Muscle of leg (tissue), 11 donors: Measurements from ENCODE around the gene ALKBH1. TPM values are rescaled to one million over a fixed set of nuclear protein-coding genes. Genes with fewer than 3 reads are reported as not detected.
A peak's percentile ranks its signal among the peaks of the same experiment; 100 is the strongest.
"Not testable (repeated sequence)": the region's sequence is repeated elsewhere in the genome, so short reads cannot be mapped to it uniquely, and the experiment has no call there.

Experiments used
- DNase-seq: peaks from one replicate; pipeline ENCODE4 v3.0.0; 2013
- H3K27ac ChIP-seq: one replicate; pipeline ENCODE4 v1.5.1; 2013; ENCODE audit warnings: mild to moderate bottlenecking, low read length, control low read depth
- H3K27me3 ChIP-seq: one replicate; pipeline ENCODE4 v1.6.1; 2013; ENCODE audit warnings: low read length; ENCODE audit not compliant: control insufficient read depth, insufficient read depth
- H3K36me3 ChIP-seq: one replicate; pipeline ENCODE4 v1.6.1; 2013; ENCODE audit warnings: low read length; ENCODE audit not compliant: control insufficient read depth, insufficient read depth
- H3K4me1 ChIP-seq: one replicate; pipeline ENCODE4 v1.6.1; 2013; ENCODE audit warnings: low read length; ENCODE audit not compliant: control insufficient read depth, insufficient read depth
- H3K4me3 ChIP-seq: one replicate; pipeline ENCODE4 v1.5.1; 2013; ENCODE audit warnings: low read length, control low read depth
- H3K9me3 ChIP-seq: replicated peaks from 2 replicates; pipeline ENCODE4 v1.6.1; 2013; ENCODE audit warnings: low read depth, low read length; ENCODE audit not compliant: control insufficient read depth
- WGBS: methylation state at CpG from one replicate; pipeline ENCODE4 v1.1.5; 2013; ENCODE audit warnings: missing lambda C conversion rate; ENCODE audit not compliant: insufficient coverage; 5-methylcytosine and 5-hydroxymethylcytosine counted together
- polyA plus RNA-seq, 8 donors: library from polyadenylated mRNA; unstranded; fragments of 120-200 nt; gene quantifications; one replicate each; pipeline versions ENCODE4 v1.2.1 to v1.2.3, GENCODE V29; 2013; ENCODE audit warnings: inconsistent platforms in 1 of 8, low replicate concordance in 1 of 8; ENCODE audit not compliant: insufficient read length in 8 of 8, insufficient read depth in 1 of 8
- total RNA-seq: library from RNA; stranded (reverse); fragments of 120-200 nt; gene quantifications from one replicate; pipeline ENCODE4 v1.2.4, GENCODE V29; 2013

ALKBH1 gene
- total and polyA plus RNA-seq, 9 donors = 9.1 to 13.1 (median 10.5) TPM

- H3K27me3 ChIP-seq = no peaks in the 10 kb centered on the region
- peaks cover 4% of the 10 kb centered on the region for H3K4me1 ChIP-seq
- H3K9me3 ChIP-seq = no peaks in the 10 kb centered on the region
- 86% methylated on average over 4 of the region's 7 CpGs for WGBS
- no peak overlapping the region for H3K27ac ChIP-seq
- no peak for DNase-seq
- peaks cover 18% of the 10 kb centered on the region for H3K36me3 ChIP-seq
- H3K4me3 ChIP-seq = no peak overlapping the region
Measured at GRCh38 chr14:77681196-77682157, 26.3 kb downstream of the ALKBH1 start.

DNA sequence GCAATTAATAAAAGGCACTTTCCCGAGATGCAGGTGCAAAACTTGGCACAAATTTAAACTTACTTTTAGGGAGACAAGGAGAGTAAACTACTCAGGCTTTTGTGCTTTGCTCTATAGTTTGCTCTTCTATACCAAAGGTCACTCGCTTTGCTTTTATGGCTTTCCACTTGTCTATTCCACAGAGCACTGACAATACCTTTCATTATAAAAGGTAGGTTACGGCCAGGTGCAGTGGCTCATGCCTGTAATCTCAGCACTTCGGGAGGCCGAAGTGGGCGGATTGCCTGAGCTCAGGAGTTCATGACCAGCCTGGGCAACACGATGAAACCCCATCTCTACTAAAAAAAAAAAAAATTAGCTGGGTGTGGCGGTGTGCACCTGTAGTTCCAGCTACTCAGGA lies 32.9 kb downstream of the ALKBH1 start:
- H3K36me3 ChIP-seq = peaks cover 33% of the 10 kb centered on the region
- no peak for DNase-seq
- H3K27ac ChIP-seq = no peak overlapping the region
- WGBS = no CpG with 5 or more reads among the region's 8 CpGs
- no peaks in the 10 kb centered on the region for H3K4me1 ChIP-seq
- no peak overlapping the region for H3K4me3 ChIP-seq
- no peaks in the 10 kb centered on the region for H3K27me3 ChIP-seq
- no peaks in the 10 kb centered on the region for H3K9me3 ChIP-seq

- Histone ChIP-seq H3K27ac (no peak overlapping the region), H3K36me3 (peaks cover 26% of the 10 kb centered on the region), H3K27me3 (no peaks in the 10 kb centered on the region), H3K9me3 (no peaks in the 10 kb centered on the region), H3K4me1 (no peaks in the 10 kb centered on the region), H3K4me3 (no peak overlapping the region)
- no peak for DNase-seq
Measured at GRCh38 chr14:77673193-77673592, 34.6 kb downstream of the ALKBH1 start.

DNA sequence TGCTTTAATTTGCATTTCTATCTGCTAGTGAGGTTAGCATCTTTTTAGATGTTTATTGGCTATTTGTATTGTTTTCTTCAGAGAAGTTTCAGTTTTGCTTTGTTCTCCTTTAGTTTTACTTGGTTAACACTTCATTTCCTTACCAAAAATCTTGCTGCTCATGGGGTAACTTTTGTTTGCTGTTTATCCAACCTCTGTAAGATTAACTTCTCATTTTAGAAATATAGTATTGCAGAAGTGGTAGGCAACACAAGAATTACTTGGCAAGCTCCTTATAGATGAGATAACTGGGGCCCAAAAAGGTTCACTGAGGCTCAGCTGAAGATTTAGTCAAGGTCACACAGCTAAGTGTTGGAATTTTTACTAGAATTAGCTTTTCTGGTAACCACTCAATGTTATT lies 40.5 kb downstream of the ALKBH1 start:
- Histone ChIP-seq H3K27ac (no peak overlapping the region), H3K4me1 (no peaks in the 10 kb centered on the region), H3K9me3 (no peaks in the 10 kb centered on the region), H3K4me3 (no peak overlapping the region), H3K27me3 (no peaks in the 10 kb centered on the region), H3K36me3 (no peaks in the 10 kb centered on the region)
- no peak for DNase-seq

DNA sequence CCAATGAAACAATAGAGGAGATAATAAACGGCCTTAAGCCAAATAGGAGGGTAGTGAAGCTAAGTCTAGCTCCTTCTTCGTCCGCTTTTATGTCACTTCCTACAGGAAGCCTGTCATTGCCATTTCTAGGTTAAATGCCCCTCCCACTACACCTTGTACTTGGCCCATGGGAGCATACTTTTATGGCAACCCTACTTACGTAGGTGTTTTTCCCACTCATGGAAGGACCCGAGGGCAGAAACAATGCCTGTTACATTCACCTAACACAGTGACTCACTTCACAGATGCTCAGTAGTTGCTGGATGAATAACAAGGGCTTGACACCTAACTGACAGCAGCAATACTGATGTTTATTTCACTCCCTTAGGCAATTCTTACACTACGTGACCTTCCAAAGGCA lies 44.5 kb downstream of the ALKBH1 start:
- DNase-seq = no peak
- Histone ChIP-seq H3K4me3 (no peak overlapping the region), H3K36me3 (no peaks in the 10 kb centered on the region), H3K27me3 (peaks cover 3% of the 10 kb centered on the region), H3K27ac (no peak overlapping the region), H3K4me1 (no peaks in the 10 kb centered on the region), H3K9me3 (no peaks in the 10 kb centered on the region)
- 45% methylated on average over 2 of the region's 6 CpGs for WGBS

DNA sequence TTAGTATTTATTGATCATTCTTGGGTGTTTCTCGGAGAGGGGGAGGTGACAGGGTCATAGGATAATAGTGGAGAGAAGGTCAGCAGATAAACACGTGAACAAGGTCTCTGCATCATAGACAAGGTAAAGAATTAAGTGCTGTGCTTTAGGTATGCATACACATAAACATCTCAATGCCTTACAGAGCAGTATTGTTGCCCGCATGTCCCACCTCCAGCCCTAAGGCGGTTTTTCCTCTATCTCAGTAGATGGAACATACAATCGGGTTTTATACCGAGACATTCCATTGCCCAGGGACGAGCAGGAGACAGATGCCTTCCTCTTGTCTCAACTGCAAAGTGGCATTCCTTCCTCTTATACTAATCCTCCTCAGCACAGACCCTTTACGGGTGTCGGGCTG lies 46.3 kb downstream of the ALKBH1 start:
- not testable (repeated sequence) for H3K9me3 ChIP-seq, H3K27ac ChIP-seq, H3K36me3 ChIP-seq, DNase-seq, H3K4me3 ChIP-seq, H3K4me1 ChIP-seq, H3K27me3 ChIP-seq
- 70% methylated on average over 5 of the region's 9 CpGs for WGBS

- H3K4me3 ChIP-seq = no peak overlapping the region
- H3K36me3 ChIP-seq = no peaks in the 10 kb centered on the region
- H3K4me1 ChIP-seq = no peaks in the 10 kb centered on the region
- H3K27me3 ChIP-seq = peaks cover 3% of the 10 kb centered on the region
- no peak for DNase-seq
- H3K27ac ChIP-seq = no peak overlapping the region
- H3K9me3 ChIP-seq = no peaks in the 10 kb centered on the region
- WGBS = 41% methylated on average over 4 of the region's 7 CpGs
Measured at GRCh38 chr14:77660754-77661153, 47.1 kb downstream of the ALKBH1 start.

- no peak overlapping the region for H3K4me3 ChIP-seq
- no CpG with 5 or more reads among the region's 2 CpGs for WGBS
- H3K27me3 ChIP-seq = peaks cover 3% of the 10 kb centered on the region
- no peak overlapping the region for H3K27ac ChIP-seq
- H3K4me1 ChIP-seq = no peaks in the 10 kb centered on the region
- no peaks in the 10 kb centered on the region for H3K9me3 ChIP-seq
- DNase-seq = peak; percentile 23
- H3K36me3 ChIP-seq = no peaks in the 10 kb centered on the region
Measured at GRCh38 chr14:77659831-77660230, 48.0 kb downstream of the ALKBH1 start.

GRCh38 chr14:77657280-77657679 lies 50.5 kb downstream of the ALKBH1 start:
- Histone ChIP-seq H3K9me3 (no peaks in the 10 kb centered on the region), H3K27me3 (peaks cover 3% of the 10 kb centered on the region), H3K36me3 (no peaks in the 10 kb centered on the region), H3K4me3 (no peak overlapping the region), H3K4me1 (peaks cover 4% of the 10 kb centered on the region), H3K27ac (no peak overlapping the region)
- DNase-seq = peak; percentile 41
- WGBS = 60% methylated on average over 3 of the region's 5 CpGs

GRCh38 chr14:77654001-77654441 lies 53.8 kb downstream of the ALKBH1 start:
- no peak overlapping the region for H3K4me3 ChIP-seq
- no peaks in the 10 kb centered on the region for H3K36me3 ChIP-seq
- H3K9me3 ChIP-seq = no peaks in the 10 kb centered on the region
- no peaks in the 10 kb centered on the region for H3K27me3 ChIP-seq
- no peak overlapping the region for H3K27ac ChIP-seq
- peaks cover 4% of the 10 kb centered on the region for H3K4me1 ChIP-seq
- WGBS = 54% methylated on average over 11 of the region's 11 CpGs
- DNase-seq = no peak
